ENCODE data around the gene PACRG.

- no peak for TF ChIP-seq CTCF (conservative IDR thresholded peaks at IDR 0.05 in 1 of 2, IDR thresholded peaks at IDR 0.05 in 1 of 2; ENCODE audit: extremely low read depth in 1 of 2, insufficient read depth in 1 of 2, low read depth in 1 of 2, low read length in 2 of 2)
- TF ChIP-seq EZH2 (IDR thresholded peaks at IDR 0.05; ENCODE audit: borderline replicate concordance, low read length): no peak
Observed at GRCh38 chr6:162770955-162771354, 43.2 kb downstream of the PACRG start.
